H1 (cell line): ENCODE data around the gene OR10T2. TPM values are rescaled to one million over a fixed set of nuclear protein-coding genes. Genes with fewer than 3 reads are reported as not detected.

Experiments used
- PHF8 ChIP-seq: fragments of 200-600 bp; sonication (generic); conservative IDR thresholded peaks from 2 replicates; pipeline ENCODE4 v1.7.1; 2012; ENCODE audit warnings: low read depth, mild to moderate bottlenecking, inconsistent platforms, low read length, moderate library complexity
- polyA plus RNA-seq, 7 experiments: library from polyadenylated mRNA; depleted of rRNA in 3 of 7; stranded (reverse) in 5 of 7; unstranded in 2 of 7; fragments of >200 nt in 5 of 7; fragments of 200-250 nt in 2 of 7; gene quantifications; 1 replicate in 5 of 7; 2 replicates in 1 of 7; 4 replicates in 1 of 7; pipeline versions ENCODE4 v1.2.1 to v1.2.3, GENCODE V29; 2011 to 2013; ENCODE audit warnings: missing spikeins in 2 of 7, mixed read lengths in 2 of 7
- total RNA-seq: library from RNA; stranded (reverse); fragmentation: NEBNext Ultra II Directional; extraction: Animal tissue kit (Norgen Biotek cat#: 25700); gene quantifications from 2 replicates; pipeline ENCODE4 v1.2.1, GENCODE V29; 2021

OR10T2 gene
- total and polyA plus RNA-seq, 2 of the 8 experiments (the other 6 are each of a cell fraction or from before 2014, with no cell fraction given): not detected

DNA sequence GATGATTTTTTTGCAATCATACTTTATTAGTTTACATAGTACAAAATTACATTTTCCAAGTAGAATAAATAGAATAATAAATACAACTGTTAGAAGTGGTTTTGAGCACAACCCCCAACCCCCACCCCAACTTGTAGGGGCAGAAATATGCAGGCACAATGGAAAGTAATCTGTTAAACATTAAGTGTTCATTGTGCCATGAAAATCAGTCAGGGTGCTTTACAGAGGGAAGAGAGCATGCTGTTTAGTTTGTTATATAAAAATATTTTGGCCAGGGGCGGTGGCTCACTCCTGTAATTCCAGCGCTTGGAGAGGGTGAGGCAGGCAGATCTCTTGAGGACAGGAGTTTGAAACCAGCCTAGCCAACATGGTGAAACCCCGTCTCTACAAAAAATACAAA lies 2.6 kb downstream of the OR10T2 start (continued):
- no peak for TF ChIP-seq PHF8
